Epidermal melanocyte (primary cell): ENCODE data around the gene KIAA0513.
"Not testable (repeated sequence)": the region's sequence is repeated elsewhere in the genome, so short reads cannot be mapped to it uniquely, and the experiment has no call there.

ENCODE experiments used
- DNase-seq: peaks from one replicate; pipeline ENCODE4 v3.0.0; 2011; ENCODE audit warnings: low spot score; ENCODE audit not compliant: insufficient read length

Gene KIAA0513

GRCh38 chr16:85028685-85029407 lies 1.3 kb downstream of the KIAA0513 start:
- DNase-seq = no peak

GRCh38 chr16:85029408-85029784 lies 1.8 kb downstream of the KIAA0513 start:
- DNase-seq = no peak

GRCh38 chr16:85029981-85030401 lies 2.4 kb downstream of the KIAA0513 start:
- no peak for DNase-seq

- DNase-seq = no peak
Observed at GRCh38 chr16:85031451-85031850, 3.9 kb downstream of the KIAA0513 start.

GRCh38 chr16:85032187-85032586 lies 4.6 kb downstream of the KIAA0513 start:
- DNase-seq = not testable (repeated sequence)

- no peak for DNase-seq
Observed at GRCh38 chr16:85033171-85033570, 5.6 kb downstream of the KIAA0513 start.

GRCh38 chr16:85034591-85035433 lies 7.2 kb downstream of the KIAA0513 start:
- DNase-seq = no peak

- no peak for DNase-seq
Observed at GRCh38 chr16:85036236-85037049, 8.8 kb downstream of the KIAA0513 start.

- DNase-seq = no peak
Observed at GRCh38 chr16:85037050-85037410, 9.4 kb downstream of the KIAA0513 start.

DNA sequence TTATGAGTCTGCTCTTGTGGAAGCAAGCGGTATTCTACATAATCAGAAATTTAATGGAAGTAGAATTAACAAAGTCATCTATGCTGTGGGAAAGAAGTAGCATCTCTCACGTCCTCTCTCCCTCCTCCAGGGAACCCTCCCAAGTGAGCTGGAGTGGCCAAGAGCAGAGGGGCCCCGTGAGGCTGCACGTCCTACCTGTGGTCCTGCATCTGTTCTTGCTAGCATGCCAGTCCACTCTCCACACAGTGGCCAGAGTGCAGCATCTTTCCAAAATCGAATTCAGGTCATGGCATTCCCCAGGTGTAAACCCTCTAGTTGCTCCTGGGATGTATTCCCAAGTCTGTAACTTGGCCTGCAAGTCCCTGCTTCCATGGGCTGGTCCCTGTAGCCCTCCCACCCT lies 10.1 kb downstream of the KIAA0513 start:
- DNase-seq = no peak

- DNase-seq = no peak
Observed at GRCh38 chr16:85040685-85041084, 13.1 kb downstream of the KIAA0513 start.

DNA sequence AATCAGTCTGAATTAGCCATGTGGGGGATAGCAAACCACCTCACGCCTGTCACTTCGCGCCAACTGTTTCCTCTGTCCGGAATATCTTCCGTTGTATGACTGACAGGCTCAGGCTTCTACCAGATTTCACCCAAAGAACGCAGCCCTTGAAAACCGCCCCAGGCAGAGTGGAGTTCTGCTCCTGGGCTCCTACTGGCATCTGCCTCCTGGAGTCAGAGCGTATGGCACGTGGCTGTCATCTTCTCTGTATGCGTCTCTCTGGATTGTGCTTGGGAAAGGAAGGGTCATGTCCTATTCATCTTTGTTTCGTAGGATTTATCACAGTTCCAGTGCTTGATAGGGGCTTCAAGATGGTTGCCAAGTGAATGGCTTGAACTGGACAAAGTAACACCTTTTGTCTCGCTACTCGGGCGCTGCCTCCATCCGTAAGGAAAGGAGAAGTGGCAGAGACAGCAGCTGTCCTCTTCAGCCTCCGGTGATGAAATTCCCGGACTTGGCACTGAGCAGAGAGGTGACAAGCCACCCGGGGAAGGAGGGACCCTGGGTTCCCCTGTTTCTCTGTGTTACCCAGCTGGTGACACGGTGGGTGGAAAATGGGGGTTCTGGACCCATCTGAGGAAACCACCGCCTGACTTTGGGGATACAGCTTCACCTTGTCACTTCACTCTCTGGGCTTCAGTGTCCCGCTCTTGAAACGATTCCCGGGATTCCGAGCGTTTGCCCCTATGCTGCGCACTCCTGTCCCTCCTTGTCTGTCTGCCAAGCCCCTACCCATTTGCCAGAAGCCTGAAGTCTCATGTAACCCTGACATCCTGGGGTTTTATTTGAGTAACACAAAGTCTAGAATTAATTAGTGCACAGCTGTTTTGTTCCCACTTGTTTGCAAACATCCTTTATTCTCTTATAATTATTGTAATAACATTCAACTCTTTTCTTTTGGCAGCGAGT lies 13.9 kb downstream of the KIAA0513 start:
- DNase-seq = no peak

DNA sequence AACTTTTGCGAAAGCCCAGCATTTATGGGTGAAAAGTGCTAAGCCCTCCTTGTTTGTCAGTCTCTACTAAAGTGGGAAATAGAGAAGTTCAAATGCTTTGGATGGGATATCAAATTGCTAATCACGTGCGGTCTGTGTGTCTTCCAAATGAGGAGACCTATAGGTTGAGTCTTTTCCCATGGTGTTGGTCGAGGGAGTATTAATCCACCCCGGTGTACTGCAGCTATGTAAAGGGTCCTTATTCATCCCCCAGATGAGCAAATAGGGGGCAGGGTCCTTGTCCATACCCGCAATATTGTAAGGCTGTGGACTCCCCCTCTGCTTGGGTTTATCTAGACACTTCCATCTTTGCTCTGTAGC lies 14.6 kb downstream of the KIAA0513 start:
- no peak for DNase-seq

DNA sequence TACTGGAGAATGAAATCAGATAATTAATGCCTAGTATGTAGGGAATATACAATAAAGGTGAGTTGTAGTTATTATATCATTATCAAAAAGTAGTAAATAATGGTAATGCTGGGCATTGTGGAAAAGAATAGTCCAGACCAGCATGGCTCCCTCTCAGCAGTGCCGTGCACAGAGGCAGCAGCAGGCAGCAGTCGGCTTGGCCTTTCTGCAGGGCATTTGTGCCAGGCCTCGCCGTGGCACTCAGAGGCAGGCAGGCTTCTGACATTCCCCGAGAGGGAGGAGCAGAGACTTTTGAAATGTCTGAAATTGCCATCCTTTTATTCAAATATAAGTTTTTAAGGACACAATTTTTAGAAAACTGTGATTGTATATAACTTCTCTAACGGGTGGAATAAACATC lies 15.0 kb downstream of the KIAA0513 start:
- DNase-seq = no peak

GRCh38 chr16:85045077-85045476 lies 17.5 kb downstream of the KIAA0513 start:
- DNase-seq = no peak

GRCh38 chr16:85045641-85046471 lies 18.3 kb downstream of the KIAA0513 start:
- no peak for DNase-seq

DNA sequence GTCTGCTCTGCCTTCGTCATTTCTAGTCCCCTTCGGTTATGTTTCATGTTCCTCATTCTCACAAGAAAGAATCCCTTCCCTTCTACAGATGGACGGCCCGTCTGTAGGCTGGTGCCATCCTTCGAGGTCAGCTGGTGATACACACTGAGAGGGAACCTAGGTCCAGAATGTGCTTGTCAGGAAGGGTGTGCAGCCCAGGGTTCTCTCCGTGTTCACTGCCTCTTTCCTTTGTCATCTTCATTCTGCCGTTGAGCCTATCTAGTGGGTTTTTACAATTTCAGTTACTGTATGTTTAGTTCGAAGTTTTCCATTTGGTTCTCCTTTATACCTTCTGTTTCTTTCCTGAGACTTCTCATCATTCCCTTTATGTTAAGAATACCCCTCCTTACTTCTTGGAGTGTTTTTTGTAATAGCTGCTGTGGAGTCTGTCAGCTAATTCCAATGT lies 18.9 kb downstream of the KIAA0513 start:
- DNase-seq = no peak

DNA sequence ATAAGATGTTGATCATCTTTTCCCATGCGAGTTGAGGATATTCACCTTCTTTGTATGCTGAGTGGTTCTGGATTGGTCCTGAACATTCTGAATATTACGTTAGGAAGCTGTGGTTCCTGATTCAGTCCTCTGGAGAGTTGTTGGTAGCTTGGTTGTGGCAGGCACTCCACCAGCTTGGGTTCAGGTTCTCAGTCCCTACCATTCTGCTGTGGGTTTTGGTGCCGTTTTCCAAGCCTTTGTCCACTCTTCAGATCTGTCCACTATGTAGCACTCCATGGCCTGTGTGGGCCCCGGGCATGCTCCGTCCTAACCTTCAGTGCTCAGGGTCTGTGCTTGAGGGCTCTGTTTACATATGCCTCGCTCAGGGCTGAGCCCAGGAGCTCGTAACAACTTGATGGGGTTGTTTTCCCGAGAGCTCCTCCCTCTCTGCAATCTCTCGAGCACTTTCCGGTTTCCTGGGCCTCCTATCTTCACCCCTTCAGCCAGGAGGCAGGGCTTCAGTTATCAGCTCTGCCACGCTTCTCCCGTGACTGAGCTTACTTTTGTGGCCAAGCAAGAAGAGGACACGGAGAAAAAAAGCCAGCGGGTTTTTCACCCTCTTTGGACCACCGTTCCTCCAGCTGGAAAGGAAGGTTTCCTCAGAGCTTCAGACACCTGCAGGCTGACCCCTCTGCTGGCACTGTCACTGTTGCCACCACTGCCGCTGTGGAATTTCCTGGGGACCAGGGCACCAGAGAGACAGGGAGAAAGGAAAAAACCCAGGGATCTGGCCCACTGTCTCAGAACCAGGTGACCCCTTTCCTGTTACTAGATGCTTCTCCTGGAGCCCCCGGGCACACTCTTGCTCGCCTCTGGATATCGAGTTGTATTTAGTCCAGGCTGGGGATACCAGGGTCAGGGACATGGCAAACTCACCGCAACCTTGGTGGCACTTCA lies 19.6 kb downstream of the KIAA0513 start:
- DNase-seq = no peak
